Heart right ventricle (tissue), 16 donors: ENCODE results near the gene RHBDL3. TPM values are rescaled to one million over a fixed set of nuclear protein-coding genes. Genes with fewer than 3 reads are reported as not detected.

Experiments used
- ATAC-seq, 8 donors: fragments of 200-7000 bp; cut with Tn5 transposase; one replicate each; pipeline ENCODE4 v1.9.1; 2020; ENCODE audit warnings: mild to moderate bottlenecking in 8 of 8, moderate library complexity in 8 of 8, moderate number of reproducible peaks in 1 of 8
- DNase-seq, 2 donors: peaks; one replicate each; pipeline ENCODE4 v3.0.0-alpha.2; 2020
- H3K27ac ChIP-seq, 10 donors: fragments of 200-600 bp; sonication (generic) in 2 of 10; one replicate each; pipeline versions ENCODE4 v1.5.0 to v1.8.0; 2020 to 2022; ENCODE audit warnings: mild to moderate bottlenecking in 3 of 10
- H3K27me3 ChIP-seq, 7 donors: fragments of 200-600 bp; one replicate each; pipeline ENCODE4 v1.8.0; 2021 to 2022; ENCODE audit warnings: mild to moderate bottlenecking in 2 of 7
- H3K36me3 ChIP-seq, 9 donors: fragments of 200-600 bp; sonication (generic) in 1 of 9; one replicate each; pipeline versions ENCODE4 v1.5.0 to v1.8.0; 2020 to 2022; ENCODE audit warnings: mild to moderate bottlenecking in 2 of 9
- H3K4me1 ChIP-seq, 9 donors: fragments of 200-600 bp; sonication (generic) in 1 of 9; one replicate each; pipeline versions ENCODE4 v1.5.0 to v1.8.0; 2020 to 2022; ENCODE audit warnings: mild to moderate bottlenecking in 4 of 9
- H3K4me3 ChIP-seq, 10 donors: fragments of 200-600 bp; sonication (generic) in 2 of 10; one replicate each; pipeline versions ENCODE4 v1.5.0 to v1.8.0; 2020 to 2022; ENCODE audit warnings: mild to moderate bottlenecking in 7 of 10, moderate library complexity in 2 of 10
- H3K9me3 ChIP-seq, 11 donors: fragments of 200-600 bp in 10 of 11; sonication (generic) in 2 of 11; one replicate each; pipeline versions ENCODE4 v1.5.0 to v1.8.0; 2013 to 2022; ENCODE audit warnings: mild to moderate bottlenecking in 2 of 11, control low read depth in 1 of 11, moderate library complexity in 1 of 11
- WGBS, 2 donors: extraction: QIAGEN DNeasy Blood & Tissue Kit; methylation state at CpG; one replicate each; pipeline ENCODE4 v1.1.7; 2013; ENCODE audit warnings: inconsistent platforms in 1 of 2; 5-methylcytosine and 5-hydroxymethylcytosine counted together
- intact Hi-C, 10 donors: fragments of 100-400 bp; cut with DNase I; formaldehyde crosslinking; loops; one replicate each; pipeline versions ENCODE4 v1.11.1 to v1.14.2; 2022
- polyA plus RNA-seq, 2 donors: library from polyadenylated mRNA; stranded (reverse); fragments of 200-250 nt; gene quantifications; one replicate each; pipeline ENCODE4 v1.2.3, GENCODE V29; 2013
- total RNA-seq, 10 donors: library from RNA; stranded (reverse); fragmentation: NEBNext Ultra II Directional in 3 of 10; extraction: Animal tissue kit (Norgen Biotek cat#: 25700) in 3 of 10; gene quantifications; one replicate each; pipeline versions ENCODE4 v1.2.1 to v1.2.4, GENCODE V29; 2021 to 2023
- TF ChIP-seq, protein P1 (sequence below), 9 donors: fragments of 200-600 bp; sonication (generic) in 2 of 9; IDR thresholded peaks; one replicate each; pipeline versions ENCODE4 v1.5.0 to v1.8.0; 2021 to 2022; ENCODE audit warnings: antibody characterized with exemption in 9 of 9, mild to moderate bottlenecking in 5 of 9, moderate library complexity in 1 of 9
- donor health status: Arrhythmogenic right ventricular cardiomyopathy.
- donor health status: ischemic (EF 13 %, LVEDD 7.1; RV severe dilation, severe dysfunction).
- donor health status: healthy with polysubstance abuse.
- donor health status: DM: no; HTN: yes; CAD: no.
- donor health status: DM: no; HTN: no; CAD: no.
- donor health status: ischemic (EF 25% LVEDD 6.9; RV normal size, moderate dysfunction).
- donor health status: ischemic (EF 25% LVEDD 5.7; RV mildly dilated, moderate dysfunction).
- donor health status: healthy.
- donor health status: DM: yes; HTN: yes; CAD: no.
- donor health status: Ischemic cardiomyopathy.
- donor health status: ischemic (EF 35%, LVEDD 5.7; RV mildly dilated, moderate dysfunction).
- donor health status: nonischemic (EF 11% LVEDD 7.7; RV severe dilation, severe dysfunction).
- donor health status: DM: yes; HTN: yes; CAD: no.
- donor health status: PGD.
- donor health status: ischemic (EF 29% LVEDD 5.4; RV normal size, mild dysfunction).
- donor health status: nonischemic (EF 23%, LVEDD 6.1; RV moderate dilation, normal function).

The RHBDL3 gene
- total and polyA plus RNA-seq, 12 donors: 0.07 to 3.7 (median 0.30) TPM; not detected in 2

DNA sequence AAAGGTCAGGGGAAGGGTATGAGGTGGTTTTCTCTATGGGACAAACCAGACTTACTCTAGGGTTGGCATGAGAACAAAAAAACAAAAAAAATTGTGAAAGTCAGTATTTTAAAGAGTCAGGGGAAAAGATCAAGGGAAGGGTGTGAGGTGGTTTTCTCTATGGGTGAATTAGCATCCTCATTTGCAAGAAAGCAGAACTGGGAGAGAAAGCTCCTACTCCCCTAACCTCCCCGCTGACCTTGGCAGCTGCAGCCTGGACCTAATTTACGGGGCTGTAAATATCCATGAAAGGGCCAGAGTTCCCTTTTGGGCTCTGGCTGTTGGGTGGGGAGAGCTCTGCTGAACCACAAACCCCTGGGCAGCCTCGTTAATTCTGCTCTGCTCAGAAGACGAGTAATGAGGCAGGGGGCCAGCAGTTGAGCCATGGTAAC, 10.6 kb downstream of the RHBDL3 start:
- ATAC-seq (no peak), DNase-seq (no peak)
- intact Hi-C loops: loop anchor here in 1 of 10 donors (10.0 kb wide), 1 partner anchor 61 kb away; no protein-coding TSS in a partner anchor
- Histone ChIP-seq H3K4me1 (peaks cover 0 to 12% (median under 1%) of the 10 kb centered on the region in 9 donors), H3K27me3 (peaks cover 0 to 25% (median 14%) of the 10 kb centered on the region in 7 donors), H3K4me3 (no peak overlapping the region), H3K36me3 (no peaks in the 10 kb centered on the region), H3K27ac (no peak overlapping the region), H3K9me3 (no peaks in the 10 kb centered on the region)
- WGBS, 2 donors: 64 to 74% methylated on average over 4 of the region's 4 CpGs
- TF ChIP-seq, protein P1, sequence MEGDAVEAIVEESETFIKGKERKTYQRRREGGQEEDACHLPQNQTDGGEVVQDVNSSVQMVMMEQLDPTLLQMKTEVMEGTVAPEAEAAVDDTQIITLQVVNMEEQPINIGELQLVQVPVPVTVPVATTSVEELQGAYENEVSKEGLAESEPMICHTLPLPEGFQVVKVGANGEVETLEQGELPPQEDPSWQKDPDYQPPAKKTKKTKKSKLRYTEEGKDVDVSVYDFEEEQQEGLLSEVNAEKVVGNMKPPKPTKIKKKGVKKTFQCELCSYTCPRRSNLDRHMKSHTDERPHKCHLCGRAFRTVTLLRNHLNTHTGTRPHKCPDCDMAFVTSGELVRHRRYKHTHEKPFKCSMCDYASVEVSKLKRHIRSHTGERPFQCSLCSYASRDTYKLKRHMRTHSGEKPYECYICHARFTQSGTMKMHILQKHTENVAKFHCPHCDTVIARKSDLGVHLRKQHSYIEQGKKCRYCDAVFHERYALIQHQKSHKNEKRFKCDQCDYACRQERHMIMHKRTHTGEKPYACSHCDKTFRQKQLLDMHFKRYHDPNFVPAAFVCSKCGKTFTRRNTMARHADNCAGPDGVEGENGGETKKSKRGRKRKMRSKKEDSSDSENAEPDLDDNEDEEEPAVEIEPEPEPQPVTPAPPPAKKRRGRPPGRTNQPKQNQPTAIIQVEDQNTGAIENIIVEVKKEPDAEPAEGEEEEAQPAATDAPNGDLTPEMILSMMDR (IDR thresholded peaks at IDR 0.05): no peak

DNA sequence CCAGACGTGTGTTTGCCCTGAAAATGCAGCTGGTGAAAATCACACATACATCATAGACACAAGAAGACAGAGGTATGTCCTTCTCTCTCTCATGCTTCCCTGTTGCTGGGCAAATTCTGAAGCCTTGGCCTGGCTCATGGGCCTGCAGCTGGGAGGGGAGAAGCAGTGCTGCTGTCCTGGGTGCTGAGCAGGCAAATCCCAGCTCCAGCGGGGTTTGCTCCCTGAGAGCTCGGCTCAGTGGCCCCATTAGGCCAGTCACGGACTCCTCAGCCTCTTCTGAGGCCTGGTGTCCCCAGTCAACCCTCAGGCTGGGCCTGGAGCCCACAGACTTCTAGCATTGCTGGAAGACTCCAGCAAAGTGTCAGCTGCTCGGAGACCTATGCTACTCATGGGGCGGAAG, 11.7 kb downstream of the RHBDL3 start:
- Histone ChIP-seq H3K36me3 (no peaks in the 10 kb centered on the region), H3K4me1 (peaks cover 0 to 14% (median 4%) of the 10 kb centered on the region in 9 donors), H3K27ac (no peak overlapping the region), H3K9me3 (no peaks in the 10 kb centered on the region), H3K4me3 (no peak overlapping the region), H3K27me3 (peaks cover 0 to 25% (median 14%) of the 10 kb centered on the region in 7 donors)
- TF ChIP-seq, protein P1 (IDR thresholded peaks at IDR 0.05): no peak
- peak in 4 of 8 donors; percentile 20 to 35 (median 32) for ATAC-seq
- 57 to 61% methylated on average over 6 of the region's 6 CpGs for WGBS, 2 donors
- intact Hi-C loops: loop anchor here in 1 of 10 donors (10.0 kb wide), 1 partner anchor 62 kb away; no protein-coding TSS in a partner anchor
- no peak for DNase-seq

DNA sequence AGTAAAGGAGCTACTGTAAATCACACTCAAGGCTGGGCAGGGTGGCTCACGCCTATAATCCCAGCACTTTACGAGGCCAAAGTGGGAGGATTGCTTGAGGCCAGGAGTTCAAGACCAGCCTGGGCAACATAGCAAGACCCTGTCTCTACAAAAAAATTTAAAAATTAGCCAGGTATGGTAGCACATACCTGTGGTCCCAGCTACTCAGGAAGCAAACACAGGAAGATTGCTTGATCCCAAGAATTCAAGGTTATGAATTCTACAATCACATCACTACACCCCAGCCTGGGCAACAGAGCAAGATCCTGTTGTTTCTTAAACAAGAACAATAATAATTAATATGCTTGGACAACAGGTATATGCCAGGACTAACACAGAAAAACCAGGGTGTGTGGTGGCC, 13.2 kb downstream of the RHBDL3 start:
- ATAC-seq (no peak), DNase-seq (no peak)
- Histone ChIP-seq H3K4me3 (no peak overlapping the region), H3K27me3 (peaks cover 0 to 29% (median 11%) of the 10 kb centered on the region in 7 donors), H3K36me3 (no peaks in the 10 kb centered on the region), H3K9me3 (no peaks in the 10 kb centered on the region), H3K4me1 (peaks cover 0 to 17% (median 7%) of the 10 kb centered on the region in 9 donors), H3K27ac (no peak overlapping the region)
- intact Hi-C loops: loop anchor here in 1 of 10 donors (10.0 kb wide), 1 partner anchor 64 kb away; no protein-coding TSS in a partner anchor
- TF ChIP-seq, protein P1 (IDR thresholded peaks at IDR 0.05): no peak
- 97 to 98% methylated on average over 2 of the region's 2 CpGs for WGBS, 2 donors

DNA sequence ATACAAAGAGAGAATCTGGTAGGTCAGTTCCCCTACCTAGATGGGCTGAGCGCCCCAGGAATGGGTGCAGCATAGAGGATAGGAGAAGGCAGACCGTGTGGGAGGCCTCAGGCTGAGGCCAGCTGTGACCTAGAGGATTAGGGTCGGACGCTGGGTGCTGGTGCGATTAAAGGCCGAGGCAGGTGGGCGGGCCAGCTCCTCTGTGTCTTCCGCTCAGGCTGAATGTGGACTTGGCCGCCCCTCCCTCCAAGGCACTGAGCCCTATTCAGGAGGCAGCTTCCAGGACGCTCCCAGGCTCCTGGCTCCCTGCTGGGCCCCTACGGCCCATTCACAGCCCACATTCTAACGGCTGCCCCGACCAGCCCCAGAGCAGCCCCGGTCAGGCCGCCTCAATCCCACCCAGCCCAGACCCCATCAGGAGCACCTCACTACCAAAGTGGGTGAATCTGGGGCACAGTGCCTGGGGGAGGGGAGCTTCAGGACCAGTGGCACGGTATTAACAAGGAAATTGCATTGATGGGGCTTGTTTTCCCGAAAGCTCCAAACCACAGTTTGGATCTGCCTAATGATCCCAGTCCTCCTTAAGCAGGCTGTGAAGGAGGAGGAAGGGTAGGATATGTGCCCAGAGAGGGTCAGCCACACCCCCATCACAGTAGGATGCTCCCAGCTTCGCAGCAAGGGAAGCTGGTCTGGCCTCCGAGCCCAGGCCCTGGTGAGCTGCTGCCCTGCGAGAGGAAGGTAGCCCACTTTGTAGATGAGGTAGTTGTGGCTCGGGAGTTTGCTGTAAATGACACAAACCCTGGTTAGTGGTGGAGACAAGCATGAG, 14.5 kb downstream of the RHBDL3 start:
- peaks cover 0 to 22% (median 8%) of the 10 kb centered on the region in 9 donors for H3K4me1 ChIP-seq
- H3K4me3 ChIP-seq: no peak overlapping the region
- no peaks in the 10 kb centered on the region for H3K36me3 ChIP-seq
- peaks cover 0 to 24% (median 10%) of the 10 kb centered on the region in 7 donors for H3K27me3 ChIP-seq
- intact Hi-C loops: loop anchor here in 1 of 10 donors (10.0 kb wide), 1 partner anchor 65 kb away; no protein-coding TSS in a partner anchor
- TF ChIP-seq, protein P1 (IDR thresholded peaks at IDR 0.05): no peak
- H3K9me3 ChIP-seq: no peaks in the 10 kb centered on the region
- WGBS, 2 donors: 73 to 77% methylated on average over 21 of the region's 21 CpGs
- no peak for DNase-seq
- no peak overlapping the region for H3K27ac ChIP-seq
- ATAC-seq: no peak
